Left forelimb (tissue), 1 donor: Measurements from ENCODE around the gene ANXA9.

ENCODE experiments used
- DNase-seq: peaks from one replicate; pipeline ENCODE4 v3.0.0-alpha.2; 2018; ENCODE audit warnings: low spot score

ANXA9 gene

GRCh38 chr1:151005729-151006319 is 23.7 kb downstream of the ANXA9 start:
- no peak for DNase-seq

GRCh38 chr1:151006327-151007052 is 24.4 kb downstream of the ANXA9 start, which contains the start of gene MINDY1:
TSS of gene MINDY1 (minus strand) at chr1:151006902. CDS start at chr1:151002617, 4,285 bp downstream.
- DNase-seq, result peak; percentile 77

GRCh38 chr1:151007853-151008243 is 25.8 kb downstream of the ANXA9 start:
- no peak for DNase-seq

- peak; percentile 98 for DNase-seq
Measured at GRCh38 chr1:151008244-151009205, 26.4 kb downstream of the ANXA9 start, which contains the start of gene PRUNE1. TSS of gene PRUNE1 (plus strand) at chr1:151008449. CDS start at chr1:151008633, 184 bp downstream.

GRCh38 chr1:151009206-151009587 is 27.1 kb downstream of the ANXA9 start:
- no peak for DNase-seq

- DNase-seq, result no peak
Measured at GRCh38 chr1:151009674-151010345, 27.7 kb downstream of the ANXA9 start.

- no peak for DNase-seq
Measured at GRCh38 chr1:151010346-151010726, 28.2 kb downstream of the ANXA9 start.

GRCh38 chr1:151011154-151011850 is 29.2 kb downstream of the ANXA9 start:
- no peak for DNase-seq

GRCh38 chr1:151012684-151013471 is 30.8 kb downstream of the ANXA9 start:
- no peak for DNase-seq

- no peak for DNase-seq
Measured at GRCh38 chr1:151013518-151013917, 31.4 kb downstream of the ANXA9 start.

- no peak for DNase-seq
Measured at GRCh38 chr1:151024540-151025146, 42.6 kb downstream of the ANXA9 start.

- no peak for DNase-seq
Measured at GRCh38 chr1:151026460-151026859, 44.4 kb downstream of the ANXA9 start.

- DNase-seq, result no peak
Measured at GRCh38 chr1:151032164-151032563, 50.1 kb downstream of the ANXA9 start.

GRCh38 chr1:151035167-151035566 is 53.1 kb downstream of the ANXA9 start:
- DNase-seq, result no peak

GRCh38 chr1:151036356-151036755 is 54.3 kb downstream of the ANXA9 start, which contains the start of gene BNIPL:
TSS of gene BNIPL (plus strand) at chr1:151036586. CDS start at chr1:151036726, 140 bp downstream.
- no peak for DNase-seq

- no peak for DNase-seq
Measured at GRCh38 chr1:151037032-151037431, 54.9 kb downstream of the ANXA9 start.

- no peak for DNase-seq
Measured at GRCh38 chr1:151039521-151039920, 57.4 kb downstream of the ANXA9 start.

GRCh38 chr1:151043163-151043562 is 61.1 kb downstream of the ANXA9 start:
- no peak for DNase-seq
